ENCODE measurements around the gene DCANP1. TPM values are rescaled to one million over a fixed set of nuclear protein-coding genes. Genes with fewer than 3 reads are reported as not detected.

The DCANP1 gene
- total RNA-seq, 3 donors from 2014 or later = not detected

DNA sequence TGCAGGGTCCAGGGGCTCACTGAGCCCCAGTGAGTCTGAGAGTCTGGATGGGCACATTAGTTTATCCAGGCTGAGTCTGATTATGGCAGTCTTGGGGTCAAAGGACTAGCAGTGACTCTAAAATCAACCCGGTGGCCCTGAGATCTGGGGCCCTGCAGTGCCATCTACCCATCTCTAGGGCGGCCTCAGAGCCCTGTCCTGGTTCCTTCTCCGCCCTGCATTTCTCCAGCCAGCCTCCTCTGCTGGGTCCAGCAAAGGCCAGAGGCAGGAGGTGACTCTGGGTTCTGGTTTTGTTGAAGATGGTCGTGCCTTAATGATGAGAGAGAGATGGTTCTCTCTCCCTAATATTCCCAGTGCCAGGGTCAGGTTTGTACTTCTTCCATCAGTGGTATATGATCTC is 15.0 kb downstream of the DCANP1 start:
- TF ChIP-seq, protein P1, sequence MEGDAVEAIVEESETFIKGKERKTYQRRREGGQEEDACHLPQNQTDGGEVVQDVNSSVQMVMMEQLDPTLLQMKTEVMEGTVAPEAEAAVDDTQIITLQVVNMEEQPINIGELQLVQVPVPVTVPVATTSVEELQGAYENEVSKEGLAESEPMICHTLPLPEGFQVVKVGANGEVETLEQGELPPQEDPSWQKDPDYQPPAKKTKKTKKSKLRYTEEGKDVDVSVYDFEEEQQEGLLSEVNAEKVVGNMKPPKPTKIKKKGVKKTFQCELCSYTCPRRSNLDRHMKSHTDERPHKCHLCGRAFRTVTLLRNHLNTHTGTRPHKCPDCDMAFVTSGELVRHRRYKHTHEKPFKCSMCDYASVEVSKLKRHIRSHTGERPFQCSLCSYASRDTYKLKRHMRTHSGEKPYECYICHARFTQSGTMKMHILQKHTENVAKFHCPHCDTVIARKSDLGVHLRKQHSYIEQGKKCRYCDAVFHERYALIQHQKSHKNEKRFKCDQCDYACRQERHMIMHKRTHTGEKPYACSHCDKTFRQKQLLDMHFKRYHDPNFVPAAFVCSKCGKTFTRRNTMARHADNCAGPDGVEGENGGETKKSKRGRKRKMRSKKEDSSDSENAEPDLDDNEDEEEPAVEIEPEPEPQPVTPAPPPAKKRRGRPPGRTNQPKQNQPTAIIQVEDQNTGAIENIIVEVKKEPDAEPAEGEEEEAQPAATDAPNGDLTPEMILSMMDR (IDR thresholded peaks at IDR 0.05) = no peak
- Histone ChIP-seq H3K4me1 (ENCODE audit: low read depth) (no peaks in the 10 kb centered on the region), H3K9me3 (peaks cover 9% of the 10 kb centered on the region), H3K4me3 (no peak overlapping the region), H3K36me3 (ENCODE audit: low read depth) (no peaks in the 10 kb centered on the region)
- ATAC-seq (no peak), DNase-seq (no peak)
- intact Hi-C loops (cut with DNase I, micrococcal nuclease) = no loop called here

- no peak overlapping the region for H3K4me3 ChIP-seq
- intact Hi-C loops (cut with DNase I, micrococcal nuclease) = no loop called here
- TF ChIP-seq, protein P1 (IDR thresholded peaks at IDR 0.05) = no peak
- DNase-seq (no peak), ATAC-seq (no peak)
- H3K4me1 ChIP-seq (ENCODE audit: low read depth) = no peaks in the 10 kb centered on the region
- H3K36me3 ChIP-seq (ENCODE audit: low read depth) = no peaks in the 10 kb centered on the region
- H3K9me3 ChIP-seq = peaks cover 9% of the 10 kb centered on the region
These were observed 17.1 kb downstream of the DCANP1 start for GRCh38 chr5:135430135-135430437.

- TF ChIP-seq, protein P1 (IDR thresholded peaks at IDR 0.05) = no peak
- Histone ChIP-seq H3K4me3 (no peak overlapping the region), H3K9me3 (peaks cover 9% of the 10 kb centered on the region), H3K4me1 (ENCODE audit: low read depth) (no peaks in the 10 kb centered on the region), H3K36me3 (ENCODE audit: low read depth) (no peaks in the 10 kb centered on the region)
- ATAC-seq (no peak), DNase-seq (peak in 1 of 3 donors; percentile 42)
- intact Hi-C loops (cut with DNase I, micrococcal nuclease) = no loop called here
These were observed 17.6 kb downstream of the DCANP1 start for GRCh38 chr5:135429301-135430134.

GRCh38 chr5:135428586-135428985 is 18.6 kb downstream of the DCANP1 start:
- TF ChIP-seq, protein P1 (IDR thresholded peaks at IDR 0.05) = no peak
- intact Hi-C loops (cut with DNase I, micrococcal nuclease) = no loop called here
- no peak overlapping the region for H3K4me3 ChIP-seq

GRCh38 chr5:135426102-135427082 is 20.8 kb downstream of the DCANP1 start:
- ATAC-seq = peak; percentile 79
- peak in 1 of 3 donors; percentile 59 for DNase-seq
- no peaks in the 10 kb centered on the region for H3K36me3 ChIP-seq (ENCODE audit: low read depth)
- intact Hi-C loops (cut with DNase I, micrococcal nuclease) = no loop called here
- H3K9me3 ChIP-seq = peaks cover 9% of the 10 kb centered on the region
- TF ChIP-seq, protein P1 (IDR thresholded peaks at IDR 0.05) = peak; percentile 29
- no peak overlapping the region for H3K4me3 ChIP-seq
- H3K4me1 ChIP-seq (ENCODE audit: low read depth) = no peaks in the 10 kb centered on the region

More at GRCh38 chr5:135428586-135428985, 18.6 kb downstream of the DCANP1 start:
- no peaks in the 10 kb centered on the region for H3K36me3 ChIP-seq (ENCODE audit: low read depth)
- DNase-seq = no peak
- no peaks in the 10 kb centered on the region for H3K4me1 ChIP-seq (ENCODE audit: low read depth)
- H3K9me3 ChIP-seq = peaks cover 9% of the 10 kb centered on the region
- ATAC-seq = no peak
